AG20443 (cell line): ENCODE measurements around the gene FADS3.

Experiments used
- DNase-seq: peaks from one replicate; pipeline ENCODE4 v3.0.0; 2012; ENCODE audit warnings: low spot score, mixed read lengths

FADS3 gene

DNA sequence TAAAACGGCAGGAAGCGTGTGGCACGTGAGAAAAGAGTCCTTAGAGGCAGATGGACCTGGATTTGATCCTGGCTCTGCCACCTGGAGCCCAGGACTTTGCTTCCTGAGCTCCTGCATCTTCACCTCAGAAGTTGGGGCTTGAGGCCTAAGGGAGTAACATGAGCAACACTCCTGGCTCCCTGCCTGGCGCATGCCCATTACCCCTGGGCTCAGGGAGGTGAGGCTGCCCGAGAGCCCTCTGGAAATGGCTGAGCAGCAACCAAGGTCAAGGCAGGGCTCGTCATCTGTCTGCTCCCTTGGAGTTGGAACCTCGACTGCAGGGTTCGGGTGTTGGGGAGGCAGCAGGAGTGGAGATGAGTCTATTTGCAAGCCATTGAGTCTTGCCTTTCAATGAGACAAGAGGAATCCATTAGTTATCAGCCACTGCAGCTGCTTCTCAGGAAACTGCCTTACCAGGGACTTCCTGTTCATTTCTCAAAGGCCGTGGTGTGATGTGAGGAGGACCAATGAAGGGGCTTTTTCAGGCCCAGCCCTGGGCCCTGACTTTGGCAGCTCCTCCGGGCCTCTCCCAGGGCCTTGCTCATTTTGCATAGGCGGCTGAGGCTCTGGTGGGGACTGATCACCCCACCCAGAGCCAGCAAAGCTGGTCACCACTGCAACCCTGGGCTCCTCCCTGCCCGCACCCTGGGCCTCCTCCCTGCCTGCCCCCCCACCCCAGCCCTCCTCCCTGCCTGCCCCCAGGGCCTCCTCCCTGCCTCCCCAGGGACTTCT is 56.9 kb downstream of the FADS3 start:
- DNase-seq, result peak; percentile 4

DNA sequence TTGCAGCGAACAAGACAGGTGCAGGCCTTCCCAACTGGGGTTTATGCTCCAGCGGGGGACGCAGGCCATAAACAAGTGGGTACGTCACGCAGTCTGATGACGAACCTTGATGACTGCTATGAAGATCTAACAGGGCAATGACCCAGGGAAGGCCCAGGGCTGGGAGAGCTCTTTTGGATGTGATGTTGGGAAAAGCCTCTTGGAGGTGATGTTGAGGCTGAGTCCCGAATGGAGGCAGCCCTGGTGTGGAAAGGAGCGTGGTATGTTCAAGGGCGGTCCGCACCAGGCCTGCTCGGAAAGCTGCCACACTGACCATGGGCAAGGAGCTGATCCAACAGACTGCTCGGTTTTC is 57.4 kb downstream of the FADS3 start:
- DNase-seq, result no peak

DNA sequence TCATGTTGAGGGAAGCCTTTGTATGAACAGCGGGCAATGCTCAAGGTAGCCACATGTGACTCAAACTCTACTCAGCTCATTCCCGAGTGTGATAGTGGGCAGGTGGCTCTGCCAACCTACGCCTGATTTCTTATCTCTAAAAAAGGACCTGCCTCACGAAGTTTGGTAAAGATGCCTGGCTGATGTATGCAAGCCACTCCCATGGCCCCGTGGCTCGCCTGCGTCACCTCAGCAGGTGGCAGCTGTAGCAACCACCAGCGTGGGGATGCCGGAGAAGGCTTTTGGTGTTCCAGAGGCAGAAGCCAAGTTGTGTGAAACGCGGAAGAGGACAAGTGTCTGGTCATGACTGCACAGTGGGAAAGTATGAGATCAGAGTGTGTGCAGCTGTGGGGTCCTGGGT is 57.9 kb downstream of the FADS3 start:
- peak; percentile 5 for DNase-seq

DNA sequence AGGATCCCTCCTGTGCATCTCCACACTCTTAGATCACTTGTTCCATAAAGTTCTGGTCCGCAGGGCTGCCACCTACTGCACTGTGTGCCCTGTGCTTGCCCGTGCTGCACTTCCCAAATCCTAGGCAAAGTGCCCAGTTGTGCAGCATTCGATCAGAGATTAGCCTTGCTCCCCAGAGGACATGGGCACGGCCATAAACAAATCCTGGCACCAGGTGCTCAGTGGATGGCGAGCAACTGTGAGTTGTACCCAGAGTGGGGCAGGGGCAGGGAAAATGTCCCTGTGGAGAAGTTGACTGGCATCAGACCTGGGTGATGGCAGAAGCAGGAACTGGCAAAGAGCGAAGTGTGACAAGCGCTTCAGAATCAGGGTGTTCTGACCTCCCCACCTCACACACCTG is 58.6 kb downstream of the FADS3 start:
- DNase-seq, result no peak

DNA sequence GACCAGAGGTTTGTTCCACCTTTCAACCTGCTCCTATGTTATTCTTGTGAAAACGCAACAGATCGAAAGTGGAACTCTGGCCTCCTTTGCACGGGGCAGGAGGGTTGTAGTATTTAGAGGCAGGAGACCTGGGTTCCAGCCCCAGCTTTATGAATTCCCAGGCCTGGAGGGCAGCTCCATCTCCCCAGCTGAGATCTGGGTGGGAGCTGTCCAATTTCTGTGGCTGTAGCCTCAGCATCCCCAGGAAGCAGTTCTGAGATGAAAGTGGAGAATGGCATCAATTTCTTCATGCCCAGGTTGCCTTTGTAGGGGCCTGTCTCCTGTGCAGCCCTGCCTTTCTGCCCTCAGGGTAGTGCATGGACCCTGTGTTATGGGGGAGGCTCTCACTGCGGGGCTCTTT is 59.1 kb downstream of the FADS3 start:
- peak; percentile 12 for DNase-seq

DNA sequence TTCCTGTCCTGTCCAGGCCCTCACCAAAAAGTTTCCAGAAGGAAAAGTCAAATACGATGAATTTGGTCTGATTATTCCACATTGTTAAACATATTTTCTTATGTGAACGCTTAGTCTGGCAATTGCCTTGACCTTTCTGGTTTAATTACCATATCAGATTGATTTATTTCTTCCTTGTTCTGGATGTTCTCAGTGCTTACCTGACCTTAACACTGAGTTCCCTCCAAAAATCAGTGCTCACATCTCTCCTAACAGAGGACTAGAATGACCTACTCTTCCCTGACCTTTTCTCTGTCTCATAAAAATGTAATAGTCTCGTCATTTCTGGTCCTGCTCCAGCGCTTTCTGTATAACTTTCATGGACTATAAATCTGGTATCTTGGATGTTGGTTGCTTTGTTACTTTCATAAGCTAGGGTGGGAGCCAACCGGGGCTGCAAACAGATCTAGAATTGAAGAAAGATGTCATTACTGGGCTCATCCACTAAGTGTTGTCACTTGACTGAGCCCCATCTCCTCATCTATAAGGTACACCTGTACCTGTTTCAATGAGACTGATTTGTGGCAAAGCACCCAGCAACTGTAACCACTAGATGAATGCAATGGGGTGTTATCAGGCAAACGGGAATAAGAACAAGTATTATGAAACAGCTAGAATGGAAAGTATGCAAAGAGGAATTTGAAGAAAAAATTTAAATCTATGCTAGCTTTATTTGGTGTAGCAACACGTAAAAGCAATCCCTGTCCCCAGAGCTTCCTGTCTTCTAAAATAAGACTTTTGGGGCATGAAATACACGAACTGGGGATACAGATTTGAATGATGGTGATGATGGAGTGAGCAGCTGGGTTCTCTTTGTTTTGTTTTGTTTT is 60.9 kb downstream of the FADS3 start:
- DNase-seq, result peak; percentile 65

DNA sequence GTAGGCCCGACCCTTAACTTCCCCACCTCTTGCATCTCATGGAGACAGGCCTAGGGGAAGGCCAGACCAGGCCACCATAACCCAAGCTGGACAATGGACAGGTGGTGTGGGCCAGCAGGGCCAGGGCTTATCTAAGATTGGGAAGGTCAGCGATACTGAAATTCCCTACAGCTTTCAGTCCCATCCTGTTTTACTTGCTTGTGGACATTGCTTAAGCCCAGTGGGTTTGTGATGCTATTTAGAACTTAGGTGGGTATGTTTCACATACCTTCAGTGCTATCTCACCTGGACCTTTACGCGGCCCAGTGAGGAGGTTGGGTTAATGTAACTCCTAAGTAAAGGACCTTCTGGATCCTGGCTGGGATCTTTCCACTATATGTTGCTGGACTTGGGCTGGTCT is 61.5 kb downstream of the FADS3 start:
- DNase-seq, result no peak

DNA sequence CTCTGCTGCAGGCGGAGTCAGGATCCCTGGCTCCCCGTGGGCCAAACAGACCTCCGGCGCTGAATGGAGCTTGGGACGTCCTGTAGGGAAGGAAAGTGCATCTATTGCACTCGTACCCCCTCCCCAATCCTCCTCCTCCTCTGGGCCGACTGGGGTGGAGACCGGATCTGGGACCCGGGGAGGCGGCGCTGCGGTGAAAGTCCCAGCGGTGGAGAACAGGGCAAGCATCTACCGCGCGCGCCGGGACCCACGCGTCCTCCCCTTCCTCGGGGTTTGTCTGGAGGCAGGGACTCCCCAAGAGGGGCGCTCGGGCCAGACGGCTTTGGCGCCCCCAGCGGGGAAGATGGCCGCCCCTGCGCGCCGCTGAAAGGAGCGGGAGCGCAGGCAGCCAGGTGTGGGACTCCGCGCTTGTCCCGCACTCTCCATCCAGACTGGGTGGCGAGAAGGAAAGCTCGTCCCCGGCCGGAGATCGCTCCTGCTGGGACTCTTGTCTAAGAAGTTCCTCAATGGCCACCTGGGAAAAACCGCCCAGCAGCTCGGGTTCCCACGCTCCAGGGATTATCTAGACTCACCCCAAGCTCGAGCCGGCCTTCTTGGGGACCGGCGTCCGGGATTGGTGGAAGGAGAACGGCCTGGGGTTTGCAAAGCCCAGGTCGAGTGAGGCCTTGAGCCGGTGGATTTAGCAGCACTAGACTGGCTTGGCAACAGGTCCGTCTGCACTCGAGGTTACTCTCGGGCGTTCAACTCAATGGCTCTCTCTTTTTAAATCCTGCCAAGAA is 62.5 kb downstream of the FADS3 start:
- no peak for DNase-seq

- DNase-seq, result no peak
These were observed 63.0 kb downstream of the FADS3 start for GRCh38 chr11:61828379-61828628.

DNA sequence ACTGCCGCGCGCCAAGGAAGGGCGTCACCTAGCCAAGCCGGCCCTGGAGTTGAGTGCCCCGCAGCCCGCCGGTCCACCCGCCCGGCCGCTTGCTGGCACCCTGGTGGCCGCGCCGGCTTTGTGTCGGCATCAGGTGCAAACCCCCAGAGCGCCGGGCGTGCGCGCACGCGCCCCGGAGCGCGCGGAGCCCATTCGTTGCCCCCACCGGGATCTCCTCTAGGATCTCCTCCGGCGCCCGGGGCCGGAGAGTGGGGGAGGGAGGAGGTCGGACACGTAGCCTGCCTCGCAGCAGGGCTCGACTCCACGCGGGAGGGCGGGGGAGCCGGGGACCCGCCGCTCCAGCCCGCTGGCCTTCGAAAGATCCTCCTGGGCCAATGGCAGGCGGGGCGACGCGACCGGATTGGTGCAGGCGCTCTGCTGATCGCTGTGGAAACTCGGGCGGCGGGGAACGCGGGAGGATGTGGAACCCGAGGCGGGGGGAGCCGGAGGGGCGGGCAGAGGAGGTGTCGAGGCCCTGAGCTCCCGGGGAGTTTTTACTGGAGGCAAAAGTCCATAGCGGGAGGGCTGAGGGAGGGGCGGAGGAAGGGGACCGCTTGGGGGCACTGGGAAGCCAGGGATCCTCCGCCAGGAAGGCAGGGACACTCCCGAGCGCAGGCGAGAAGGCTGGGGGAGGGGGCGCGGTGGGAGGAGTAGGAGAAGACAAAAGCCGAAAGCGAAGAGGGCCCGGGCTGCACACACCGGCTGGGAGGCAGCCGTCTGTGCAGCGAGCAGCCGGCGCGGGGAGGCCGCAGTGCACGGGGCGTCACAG is 63.6 kb downstream of the FADS3 start, which contains the start of gene FADS2:
Gene FADS2 (plus strand): TSS at position 730 of the 808 bp plus-strand sequence. CDS start 91 bp downstream, outside the sequence.
- DNase-seq, result peak; percentile 82

DNA sequence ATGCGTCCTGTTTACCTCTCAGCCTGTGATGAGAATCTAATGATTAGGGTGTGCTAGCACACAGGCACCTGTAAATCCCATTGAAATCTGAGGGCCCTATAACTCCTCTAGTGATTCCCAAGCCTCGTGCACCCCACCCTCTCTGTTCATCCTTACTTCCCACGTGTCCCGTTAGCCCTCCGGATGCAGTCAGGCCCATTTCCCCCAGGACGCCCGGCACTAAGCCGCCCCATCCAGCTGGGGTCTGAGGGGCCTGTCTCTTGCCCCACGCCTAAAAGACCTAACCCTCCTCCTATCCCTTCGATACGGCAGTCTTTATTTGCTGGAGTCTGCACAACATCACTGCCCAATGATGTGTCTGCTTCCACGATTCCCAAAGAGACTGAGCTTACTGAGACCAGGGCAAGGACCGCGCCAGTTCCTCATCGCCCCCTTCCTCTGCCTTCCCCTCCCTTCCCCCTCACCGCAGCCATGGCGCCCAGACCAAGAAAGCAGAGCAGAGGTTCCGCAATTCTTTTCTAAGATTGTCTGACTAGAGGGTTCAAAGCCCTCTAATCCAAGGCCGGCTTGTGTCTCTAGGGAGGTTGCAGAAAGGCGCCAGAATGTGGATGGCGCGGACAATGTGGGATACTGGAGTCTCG is 64.3 kb downstream of the FADS3 start:
- DNase-seq, result no peak
